ENCODE data around the gene SPAG8. TPM values are rescaled to one million over a fixed set of nuclear protein-coding genes. Genes with fewer than 3 reads are reported as not detected.
A peak's percentile ranks its signal among the peaks of the same experiment; 100 is the strongest.

Gene SPAG8
- total and polyA plus RNA-seq, 4 donors, result 4.2 to 54.4 (median 14.6) TPM

- WGBS (ENCODE audit: insufficient coverage), result 11% methylated on average over 29 of the region's 29 CpGs
- peaks cover 8% of the 10 kb centered on the region for H3K36me3 ChIP-seq (ENCODE audit: control insufficient read depth, insufficient read depth, low read length)
- peak in 3 of 6 donors; percentile 9 to 76 (median 71) for DNase-seq (ENCODE audit: low read depth in 4 of 6, low spot score in 6 of 6)
Measured at GRCh38 chr9:35814106-35814840, 2.2 kb upstream of the SPAG8 start.

GRCh38 chr9:35813434-35814105, 1.5 kb upstream of the SPAG8 start:
- no peak for DNase-seq (ENCODE audit: low read depth in 4 of 6, low spot score in 6 of 6)
- Histone ChIP-seq H3K9me3 (ENCODE audit: control insufficient read depth, insufficient read depth, low read length) (no peaks in the 10 kb centered on the region), H3K36me3 (ENCODE audit: control insufficient read depth, insufficient read depth, low read length) (peaks cover 14% of the 10 kb centered on the region), H3K4me3 (ENCODE audit: low read depth, low read length) (peak overlapping the region; percentile 68), H3K4me1 (ENCODE audit: control insufficient read depth, insufficient read depth, low read length) (peaks cover 29% of the 10 kb centered on the region), H3K27me3 (ENCODE audit: control insufficient read depth, insufficient read depth, low read length) (no peaks in the 10 kb centered on the region), H3K27ac (ENCODE audit: low read depth, low read length) (peak overlapping the region; percentile 97)
- 77% methylated on average over 5 of the region's 10 CpGs for WGBS (ENCODE audit: insufficient coverage)

More at GRCh38 chr9:35814106-35814840, 2.2 kb upstream of the SPAG8 start:
- peak overlapping the region; percentile 68 for H3K4me3 ChIP-seq (ENCODE audit: low read depth, low read length)
- no peaks in the 10 kb centered on the region for H3K9me3 ChIP-seq (ENCODE audit: control insufficient read depth, insufficient read depth, low read length)
- H3K4me1 ChIP-seq (ENCODE audit: control insufficient read depth, insufficient read depth, low read length), result peaks cover 29% of the 10 kb centered on the region
- H3K27me3 ChIP-seq (ENCODE audit: control insufficient read depth, insufficient read depth, low read length), result no peaks in the 10 kb centered on the region
- peak overlapping the region; percentile 97 for H3K27ac ChIP-seq (ENCODE audit: low read depth, low read length)

- H3K27me3 ChIP-seq (ENCODE audit: control insufficient read depth, insufficient read depth, low read length), result no peaks in the 10 kb centered on the region
- 13% methylated on average over 12 of the region's 12 CpGs for WGBS (ENCODE audit: insufficient coverage)
- DNase-seq (ENCODE audit: low read depth in 4 of 6, low spot score in 6 of 6), result peak in 1 of 6 donors; percentile 48
- peak overlapping the region; percentile 74 for H3K27ac ChIP-seq (ENCODE audit: low read depth, low read length)
- H3K4me1 ChIP-seq (ENCODE audit: control insufficient read depth, insufficient read depth, low read length), result peaks cover 29% of the 10 kb centered on the region
- H3K9me3 ChIP-seq (ENCODE audit: control insufficient read depth, insufficient read depth, low read length), result no peaks in the 10 kb centered on the region
- peaks cover 20% of the 10 kb centered on the region for H3K36me3 ChIP-seq (ENCODE audit: control insufficient read depth, insufficient read depth, low read length)
- peak overlapping the region; percentile 58 for H3K4me3 ChIP-seq (ENCODE audit: low read depth, low read length)
Measured at GRCh38 chr9:35811381-35812024, 559 bp downstream of the SPAG8 start.

GRCh38 chr9:35810122-35810521, 1.9 kb downstream of the SPAG8 start:
- H3K36me3 ChIP-seq (ENCODE audit: control insufficient read depth, insufficient read depth, low read length), result peaks cover 34% of the 10 kb centered on the region
- no peaks in the 10 kb centered on the region for H3K27me3 ChIP-seq (ENCODE audit: control insufficient read depth, insufficient read depth, low read length)
- H3K4me1 ChIP-seq (ENCODE audit: control insufficient read depth, insufficient read depth, low read length), result peaks cover 29% of the 10 kb centered on the region
- H3K4me3 ChIP-seq (ENCODE audit: low read depth, low read length), result no peak overlapping the region
- no peak for DNase-seq (ENCODE audit: low read depth in 4 of 6, low spot score in 6 of 6)
- no peak overlapping the region for H3K27ac ChIP-seq (ENCODE audit: low read depth, low read length)
- 87% methylated on average over 4 of the region's 7 CpGs for WGBS (ENCODE audit: insufficient coverage)
- no peaks in the 10 kb centered on the region for H3K9me3 ChIP-seq (ENCODE audit: control insufficient read depth, insufficient read depth, low read length)

- Histone ChIP-seq H3K9me3 (ENCODE audit: control insufficient read depth, insufficient read depth, low read length) (no peaks in the 10 kb centered on the region), H3K4me3 (ENCODE audit: low read depth, low read length) (no peak overlapping the region), H3K27ac (ENCODE audit: low read depth, low read length) (no peak overlapping the region), H3K27me3 (ENCODE audit: control insufficient read depth, insufficient read depth, low read length) (no peaks in the 10 kb centered on the region), H3K36me3 (ENCODE audit: control insufficient read depth, insufficient read depth, low read length) (peaks cover 41% of the 10 kb centered on the region), H3K4me1 (ENCODE audit: control insufficient read depth, insufficient read depth, low read length) (peaks cover 19% of the 10 kb centered on the region)
- 96% methylated on average over 9 of the region's 9 CpGs for WGBS (ENCODE audit: insufficient coverage)
- no peak for DNase-seq (ENCODE audit: low read depth in 4 of 6, low spot score in 6 of 6)
Measured at GRCh38 chr9:35808433-35808832, 3.6 kb downstream of the SPAG8 start.

GRCh38 chr9:35806101-35806500, 6.0 kb downstream of the SPAG8 start:
- H3K36me3 ChIP-seq (ENCODE audit: control insufficient read depth, insufficient read depth, low read length), result peaks cover 52% of the 10 kb centered on the region
- no peak overlapping the region for H3K4me3 ChIP-seq (ENCODE audit: low read depth, low read length)
- H3K27ac ChIP-seq (ENCODE audit: low read depth, low read length), result no peak overlapping the region
- no peaks in the 10 kb centered on the region for H3K9me3 ChIP-seq (ENCODE audit: control insufficient read depth, insufficient read depth, low read length)
- peaks cover 4% of the 10 kb centered on the region for H3K4me1 ChIP-seq (ENCODE audit: control insufficient read depth, insufficient read depth, low read length)
- 99% methylated on average over 7 of the region's 8 CpGs for WGBS (ENCODE audit: insufficient coverage)
- DNase-seq (ENCODE audit: low read depth in 4 of 6, low spot score in 6 of 6), result no peak
- H3K27me3 ChIP-seq (ENCODE audit: control insufficient read depth, insufficient read depth, low read length), result no peaks in the 10 kb centered on the region

- 96% methylated on average over 13 of the region's 13 CpGs for WGBS (ENCODE audit: insufficient coverage)
- Histone ChIP-seq H3K36me3 (ENCODE audit: control insufficient read depth, insufficient read depth, low read length) (peaks cover 47% of the 10 kb centered on the region), H3K27ac (ENCODE audit: low read depth, low read length) (no peak overlapping the region), H3K9me3 (ENCODE audit: control insufficient read depth, insufficient read depth, low read length) (no peaks in the 10 kb centered on the region), H3K27me3 (ENCODE audit: control insufficient read depth, insufficient read depth, low read length) (no peaks in the 10 kb centered on the region), H3K4me1 (ENCODE audit: control insufficient read depth, insufficient read depth, low read length) (no peaks in the 10 kb centered on the region), H3K4me3 (ENCODE audit: low read depth, low read length) (no peak overlapping the region)
- no peak for DNase-seq (ENCODE audit: low read depth in 4 of 6, low spot score in 6 of 6)
Measured at GRCh38 chr9:35801328-35802128, 10.5 kb downstream of the SPAG8 start.

- no peak overlapping the region for H3K27ac ChIP-seq (ENCODE audit: low read depth, low read length)
Measured at GRCh38 chr9:35800530-35800929, 11.5 kb downstream of the SPAG8 start.

GRCh38 chr9:35798658-35799374, 13.2 kb downstream of the SPAG8 start:
- H3K9me3 ChIP-seq (ENCODE audit: control insufficient read depth, insufficient read depth, low read length), result no peaks in the 10 kb centered on the region
- H3K36me3 ChIP-seq (ENCODE audit: control insufficient read depth, insufficient read depth, low read length), result peaks cover 28% of the 10 kb centered on the region
- peaks cover 2% of the 10 kb centered on the region for H3K4me1 ChIP-seq (ENCODE audit: control insufficient read depth, insufficient read depth, low read length)
- H3K4me3 ChIP-seq (ENCODE audit: low read depth, low read length), result no peak overlapping the region
- no peak overlapping the region for H3K27ac ChIP-seq (ENCODE audit: low read depth, low read length)
- DNase-seq (ENCODE audit: low read depth in 4 of 6, low spot score in 6 of 6), result no peak
- 83% methylated on average over 1 of the region's 4 CpGs for WGBS (ENCODE audit: insufficient coverage)
- H3K27me3 ChIP-seq (ENCODE audit: control insufficient read depth, insufficient read depth, low read length), result no peaks in the 10 kb centered on the region

More at GRCh38 chr9:35800530-35800929, 11.5 kb downstream of the SPAG8 start:
- no peak for DNase-seq (ENCODE audit: low read depth in 4 of 6, low spot score in 6 of 6)
- Histone ChIP-seq H3K4me3 (ENCODE audit: low read depth, low read length) (no peak overlapping the region), H3K36me3 (ENCODE audit: control insufficient read depth, insufficient read depth, low read length) (peaks cover 37% of the 10 kb centered on the region), H3K9me3 (ENCODE audit: control insufficient read depth, insufficient read depth, low read length) (no peaks in the 10 kb centered on the region), H3K27me3 (ENCODE audit: control insufficient read depth, insufficient read depth, low read length) (no peaks in the 10 kb centered on the region), H3K4me1 (ENCODE audit: control insufficient read depth, insufficient read depth, low read length) (no peaks in the 10 kb centered on the region)
- 91% methylated on average over 3 of the region's 7 CpGs for WGBS (ENCODE audit: insufficient coverage)
